Activated T-cell treated with anti-CD3 and anti-CD28 coated beads for 48 hours (primary cell): ENCODE data around the gene LRP4.

Experiments used
- DNase-seq: peaks from one replicate; pipeline ENCODE4 v3.0.0-alpha.2; 2020; ENCODE audit warnings: low read depth

Gene LRP4

DNA sequence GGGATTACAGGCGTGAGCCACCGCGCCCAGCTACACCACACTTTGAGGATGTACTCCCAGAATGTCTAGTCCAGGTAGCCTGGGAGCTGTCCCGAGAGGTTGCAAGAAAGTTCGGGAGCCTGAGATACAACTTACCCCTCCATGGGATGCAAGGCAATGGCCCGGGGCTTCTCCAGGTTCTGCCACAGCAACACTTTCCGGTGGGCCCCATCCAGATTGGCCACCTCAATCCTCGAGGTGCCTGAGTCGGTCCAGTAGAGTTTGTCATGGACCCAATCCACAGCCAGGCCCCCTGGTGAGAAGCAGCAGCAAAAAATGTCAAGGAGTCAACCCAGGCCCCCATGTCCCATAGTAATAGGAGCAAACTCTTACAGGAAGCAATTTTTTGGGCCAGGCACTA, 25.5 kb downstream of the LRP4 start:
- DNase-seq, result no peak

GRCh38 chr11:46892109-46892508, 26.2 kb downstream of the LRP4 start:
- DNase-seq, result no peak

- no peak for DNase-seq
These were observed 27.7 kb downstream of the LRP4 start for GRCh38 chr11:46890665-46891064.

GRCh38 chr11:46889689-46890475, 28.5 kb downstream of the LRP4 start:
- DNase-seq, result peak; percentile 57

DNA sequence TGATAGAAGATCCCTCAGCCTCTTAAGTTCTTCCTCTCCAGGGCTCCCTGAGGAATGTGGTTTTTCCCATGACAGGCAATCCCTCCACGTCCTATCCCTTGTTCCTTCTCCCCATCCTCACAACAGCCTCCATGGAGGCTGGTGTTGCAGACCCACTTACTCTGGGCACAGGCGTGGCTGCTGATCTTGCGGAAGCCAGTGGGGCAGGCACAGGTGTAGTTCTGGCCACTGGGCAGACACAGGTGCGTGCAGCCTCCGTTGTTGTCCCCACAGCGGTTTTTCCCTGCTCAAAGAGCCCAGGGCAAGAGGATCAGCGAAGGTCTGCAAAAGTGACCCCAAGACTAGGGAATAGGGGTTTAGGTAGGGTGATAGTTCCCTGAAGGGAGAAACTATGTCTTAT, 29.1 kb downstream of the LRP4 start:
- no peak for DNase-seq

- DNase-seq, result no peak
These were observed 29.7 kb downstream of the LRP4 start for GRCh38 chr11:46888636-46889035.

DNA sequence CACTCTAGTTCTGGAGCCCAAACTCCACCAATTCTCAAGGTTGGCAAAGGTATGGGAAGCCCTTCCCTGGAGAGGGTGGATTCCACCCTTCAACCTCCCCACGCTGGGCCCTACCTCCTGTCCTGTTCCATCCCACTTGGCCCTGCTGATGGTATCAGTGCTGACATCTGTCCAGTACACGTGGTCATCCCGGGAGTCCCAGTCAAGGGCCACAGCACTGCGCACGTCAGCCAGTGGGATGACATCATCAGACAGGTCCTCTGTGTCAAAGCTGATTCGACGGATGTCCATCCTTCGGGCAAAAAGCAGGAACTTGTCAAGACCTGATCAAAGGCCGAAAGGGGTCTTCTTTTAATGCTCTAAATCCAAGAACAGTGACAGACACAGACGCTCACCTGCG, 32.1 kb downstream of the LRP4 start:
- no peak for DNase-seq

DNA sequence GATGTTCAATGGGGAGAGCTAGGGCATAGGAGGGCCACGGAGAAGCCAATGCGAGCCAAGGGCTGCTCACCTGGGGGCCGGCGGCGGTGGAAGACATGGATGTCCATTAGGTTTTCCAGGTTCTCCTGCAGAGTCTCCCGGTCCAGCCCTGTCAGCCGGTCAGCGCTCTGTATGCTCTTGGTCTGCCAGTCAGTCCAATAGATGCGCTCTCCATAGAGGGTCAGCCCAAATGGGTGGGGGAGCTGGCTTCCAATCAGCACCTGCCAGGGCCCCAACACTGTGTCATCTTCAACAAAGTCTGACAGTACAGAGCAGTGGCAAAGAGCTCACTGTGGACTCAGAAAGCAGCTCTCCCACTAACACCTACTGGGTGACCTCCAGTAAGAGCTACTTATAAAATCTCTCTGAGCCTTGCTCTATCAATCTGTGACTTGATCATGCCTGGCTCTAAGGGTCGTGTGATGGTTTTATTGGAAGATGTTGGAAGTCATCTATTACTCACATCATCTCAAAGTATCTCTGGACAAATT, 39.2 kb downstream of the LRP4 start:
- DNase-seq, result no peak

GRCh38 chr11:46877580-46877979, 40.8 kb downstream of the LRP4 start:
- no peak for DNase-seq

GRCh38 chr11:46876471-46876870, 41.9 kb downstream of the LRP4 start:
- DNase-seq, result no peak

- no peak for DNase-seq
These were observed 43.8 kb downstream of the LRP4 start for GRCh38 chr11:46874586-46874985.

GRCh38 chr11:46868912-46869311, 49.4 kb downstream of the LRP4 start:
- DNase-seq, result no peak

- no peak for DNase-seq
These were observed 53.0 kb downstream of the LRP4 start for GRCh38 chr11:46865340-46865739.

DNA sequence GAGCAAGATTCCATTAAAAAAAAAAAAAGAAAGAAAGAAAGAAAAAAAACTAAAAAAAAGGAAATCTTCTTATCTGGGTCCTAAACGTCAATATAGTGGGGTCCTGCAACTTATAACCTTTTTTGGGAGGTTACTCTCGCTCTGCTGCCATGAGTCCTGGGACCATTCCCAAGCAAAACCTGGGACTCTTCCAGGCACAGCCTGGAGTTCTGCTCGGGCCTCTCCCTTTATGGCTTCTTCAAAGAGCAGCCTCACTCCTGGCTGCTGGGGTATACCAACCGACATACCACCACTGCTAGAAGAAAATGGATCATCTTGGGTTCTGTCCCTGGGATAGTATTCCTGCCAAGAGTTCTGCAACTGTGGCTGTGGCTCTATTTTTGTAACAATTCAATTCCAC, 58.1 kb downstream of the LRP4 start:
- no peak for DNase-seq

DNA sequence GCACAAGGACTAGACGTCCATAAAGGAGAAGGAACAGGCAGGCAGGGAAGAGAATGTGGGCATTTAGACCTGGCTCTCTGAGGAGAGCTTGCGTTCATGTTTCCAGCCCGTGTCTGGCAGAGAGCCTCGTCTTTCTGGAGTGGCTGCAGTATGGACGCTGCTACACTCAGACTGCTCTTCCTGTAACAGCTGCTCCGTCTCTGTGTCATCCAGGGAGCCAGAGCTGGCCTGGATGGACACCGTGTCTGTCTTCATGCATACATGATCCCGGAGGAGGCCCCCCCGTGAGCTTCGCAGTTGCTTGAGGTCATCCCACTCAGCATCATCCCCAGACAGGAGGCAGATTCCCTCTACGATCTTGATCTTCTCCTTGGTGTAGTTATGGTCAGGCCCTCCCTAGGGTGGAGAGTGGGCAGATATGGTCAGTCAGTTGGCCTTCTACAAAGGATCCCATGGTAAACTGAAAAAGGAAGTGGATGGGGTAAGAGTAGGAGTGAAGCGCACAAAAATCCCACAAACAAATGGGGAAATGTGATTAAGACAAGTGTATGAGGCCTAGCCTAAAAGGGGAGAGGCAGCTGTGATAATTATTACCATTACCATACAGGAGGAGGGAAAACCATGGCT, 59.3 kb downstream of the LRP4 start:
- DNase-seq, result no peak

- DNase-seq, result no peak
These were observed 60.7 kb downstream of the LRP4 start for GRCh38 chr11:46857666-46858065.

- DNase-seq, result no peak
These were observed 61.6 kb downstream of the LRP4 start for GRCh38 chr11:46856605-46857343.

GRCh38 chr11:46855863-46856262, 62.5 kb downstream of the LRP4 start:
- DNase-seq, result no peak

- DNase-seq, result no peak
These were observed 63.2 kb downstream of the LRP4 start for GRCh38 chr11:46855167-46855566.

DNA sequence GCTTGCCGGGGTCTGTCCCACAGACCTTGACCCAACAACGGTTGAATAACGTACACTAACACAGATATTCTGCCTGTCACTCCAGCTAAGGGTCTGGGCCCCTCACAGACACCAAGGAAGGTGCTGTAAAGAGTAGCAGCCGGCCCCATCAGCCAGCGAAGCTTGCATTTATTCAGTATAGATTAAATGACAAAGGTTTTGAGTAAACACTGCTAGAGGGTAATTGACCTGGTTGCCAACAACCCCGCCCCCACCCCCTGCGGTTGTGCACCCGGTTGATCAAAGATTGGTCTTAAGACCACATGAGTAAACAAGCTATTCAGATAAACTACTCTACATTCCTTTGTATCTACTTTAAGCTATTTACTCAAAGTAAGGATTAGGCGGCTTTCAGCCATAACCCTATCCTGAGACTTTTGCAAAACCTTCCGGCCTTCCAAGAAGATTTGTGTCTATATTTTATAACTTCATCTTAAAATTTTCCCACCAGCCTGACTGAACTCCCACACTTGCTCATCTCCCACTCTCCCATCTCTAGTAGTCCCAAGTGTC, 67.4 kb downstream of the LRP4 start:
- no peak for DNase-seq

- DNase-seq, result no peak
These were observed 68.7 kb downstream of the LRP4 start for GRCh38 chr11:46849631-46850030.

DNA sequence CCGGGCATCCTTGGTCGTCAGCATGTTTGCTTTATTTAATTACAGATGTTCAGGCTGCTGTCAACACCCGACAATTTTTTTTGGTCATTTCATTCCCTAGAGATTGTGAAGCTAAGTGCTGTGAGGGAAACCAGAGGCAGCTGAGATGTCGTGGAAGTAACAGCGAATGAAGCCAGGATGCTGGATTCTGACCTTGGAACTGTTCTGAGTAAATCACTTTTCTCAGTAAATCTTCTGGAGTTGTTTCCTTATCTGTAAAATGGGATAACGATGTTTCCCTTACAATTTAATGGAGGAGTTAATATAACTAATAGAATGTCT, 71.9 kb downstream of the LRP4 start:
- DNase-seq, result no peak
